Hindlimb muscle (tissue), 1 donor: ENCODE results near the gene STX16. TPM values are rescaled to one million over a fixed set of nuclear protein-coding genes. Genes with fewer than 3 reads are reported as not detected.
"Not testable (repeated sequence)": the region's sequence is repeated elsewhere in the genome, so short reads cannot be mapped to it uniquely, and the experiment has no call there.

ENCODE experiments used
- DNase-seq: peaks from one replicate; pipeline ENCODE4 v3.0.0-alpha.2; 2013
- polyA plus RNA-seq: library from polyadenylated mRNA; unstranded; fragments of 120-200 nt; gene quantifications from one replicate; pipeline ENCODE4 v1.2.1, GENCODE V29; 2013; ENCODE audit not compliant: insufficient read length

STX16 gene
- polyA plus RNA-seq, 1 donor: 71.0 TPM

GRCh38 chr20:58712151-58712791 is 61.2 kb downstream of the STX16 start:
- DNase-seq: no peak

GRCh38 chr20:58712806-58713731 is 62.0 kb downstream of the STX16 start:
- DNase-seq: no peak

DNA sequence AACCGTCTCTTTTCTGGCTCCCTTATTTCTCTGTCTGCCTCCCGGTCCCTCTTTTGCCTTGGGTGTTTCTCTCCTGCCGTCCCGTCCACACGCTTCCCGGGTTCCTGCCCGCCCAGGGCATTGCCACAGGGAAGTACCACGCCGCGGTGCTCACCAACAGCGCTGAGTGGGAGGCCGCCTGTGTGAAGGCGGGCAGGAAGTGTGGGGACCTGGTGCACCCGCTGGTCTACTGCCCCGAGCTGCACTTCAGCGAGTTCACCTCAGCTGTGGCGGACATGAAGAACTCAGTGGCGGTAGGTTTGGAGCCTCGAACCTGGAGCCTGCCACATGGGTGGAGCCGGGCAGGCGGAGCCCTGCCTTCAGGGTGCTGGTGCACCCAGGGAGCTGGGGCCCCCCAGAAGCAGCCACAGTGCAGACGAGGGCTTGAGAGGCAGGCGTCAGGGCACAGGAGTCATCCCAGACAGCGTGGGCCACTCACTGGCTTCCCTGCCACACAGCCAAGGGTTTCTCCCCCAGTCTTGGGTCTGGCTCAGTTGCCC is 62.8 kb downstream of the STX16 start:
- DNase-seq: no peak

GRCh38 chr20:58714340-58714922 is 63.3 kb downstream of the STX16 start:
- no peak for DNase-seq

GRCh38 chr20:58714923-58715351 is 63.9 kb downstream of the STX16 start:
- DNase-seq: no peak

DNA sequence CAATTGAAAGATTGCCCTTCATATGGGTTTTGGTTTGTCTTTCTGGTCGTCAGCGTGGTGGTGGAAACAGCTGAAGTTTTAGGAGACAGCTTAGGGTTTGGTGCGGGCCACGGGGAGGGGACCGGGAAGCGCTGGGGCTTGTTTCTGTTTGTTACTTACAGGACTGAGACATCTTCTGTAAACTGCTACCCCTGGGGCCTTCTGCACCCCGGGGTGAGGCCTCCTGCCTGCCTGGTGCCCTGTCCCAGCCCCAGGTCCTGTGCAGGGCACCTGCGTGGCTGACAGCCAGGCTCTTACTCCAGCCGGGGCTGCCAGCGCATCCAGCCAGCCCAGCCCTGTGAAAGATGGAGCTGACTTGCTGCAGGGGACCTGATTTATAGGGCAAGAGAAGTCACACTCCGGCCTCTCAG is 64.3 kb downstream of the STX16 start:
- no peak for DNase-seq

GRCh38 chr20:58715801-58716475 is 64.9 kb downstream of the STX16 start:
- DNase-seq: no peak

DNA sequence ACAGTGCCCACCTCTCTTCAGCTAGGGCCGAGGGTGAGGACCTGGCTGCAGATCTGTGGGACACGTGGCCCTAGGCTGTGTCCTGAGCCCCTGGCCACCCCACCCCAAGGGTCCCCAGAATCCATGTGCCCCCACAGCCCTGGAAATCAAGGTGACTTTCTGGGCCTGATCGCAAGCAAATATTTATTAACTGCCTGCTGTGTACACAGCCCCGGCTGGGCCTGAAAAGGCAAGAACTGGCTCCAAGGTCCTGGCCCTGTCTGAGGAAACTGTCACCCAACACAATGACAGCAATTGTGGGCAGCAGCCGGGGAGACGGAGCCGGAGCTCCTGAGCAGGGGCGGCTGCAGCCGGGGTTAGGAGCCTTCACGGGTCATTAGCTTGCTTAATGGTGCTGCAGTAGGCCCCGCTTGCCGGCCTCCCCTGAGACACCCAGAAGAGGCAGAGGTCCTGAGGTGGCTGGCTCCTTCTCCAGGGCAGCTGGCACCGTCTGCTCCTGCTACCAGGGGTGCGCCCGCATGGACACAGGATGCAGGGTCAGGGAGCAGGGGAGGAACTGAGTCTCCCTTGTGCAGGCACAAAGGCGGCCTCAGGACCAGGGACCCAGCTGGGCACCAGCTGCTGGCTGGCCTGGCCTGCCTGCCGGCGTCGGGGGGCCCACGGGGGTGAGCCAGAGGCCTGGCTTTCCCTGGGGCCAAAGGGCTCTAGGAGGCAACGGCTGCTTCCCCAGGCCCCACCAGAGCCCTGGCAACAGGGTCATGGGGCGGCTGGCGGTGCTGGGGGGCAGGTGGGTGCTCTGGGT is 65.6 kb downstream of the STX16 start:
- no peak for DNase-seq

- no peak for DNase-seq
Observed at GRCh38 chr20:58717278-58718091, 66.4 kb downstream of the STX16 start.

- DNase-seq: no peak
Observed at GRCh38 chr20:58718121-58718563, 67.1 kb downstream of the STX16 start.

DNA sequence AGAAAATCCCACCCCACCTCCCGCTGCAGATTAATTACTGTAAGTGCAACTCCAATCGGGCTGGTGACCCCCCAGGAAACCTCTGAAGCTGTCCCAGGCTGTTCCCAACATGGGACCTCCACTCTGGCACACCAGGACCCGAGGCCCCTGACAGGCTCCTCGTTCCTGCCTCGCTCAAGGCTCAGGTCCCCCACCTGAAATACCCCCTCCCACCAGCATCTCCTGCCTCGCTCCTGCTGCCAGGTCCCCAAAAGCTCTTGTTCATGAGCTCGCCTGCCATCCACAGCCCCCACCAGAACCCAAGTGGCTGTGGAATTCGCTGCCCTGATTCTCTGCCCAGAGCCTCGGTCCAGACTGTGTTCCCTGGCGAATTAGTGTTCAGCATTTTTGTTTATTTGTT is 67.6 kb downstream of the STX16 start:
- no peak for DNase-seq

- no peak for DNase-seq
Observed at GRCh38 chr20:58719258-58719657, 68.2 kb downstream of the STX16 start.

DNA sequence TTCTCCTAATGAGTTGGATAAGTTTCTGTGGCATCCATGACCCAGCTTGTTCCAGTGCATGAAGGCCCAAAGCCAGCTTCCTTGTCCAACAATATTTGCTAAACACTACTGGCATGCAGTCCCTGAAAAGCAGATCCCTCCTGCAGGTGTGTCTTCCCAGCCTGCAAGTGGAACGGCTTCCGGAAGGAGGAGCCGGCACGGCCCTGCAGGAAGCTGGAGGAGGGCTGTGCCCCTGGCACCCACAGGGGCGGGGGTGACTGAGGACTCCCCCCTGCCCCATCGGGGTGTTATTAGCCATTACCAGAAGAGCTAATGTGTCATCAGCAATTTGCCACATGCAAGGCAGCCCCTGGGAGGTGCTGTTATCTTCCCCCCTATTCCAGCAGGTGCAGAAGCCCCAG is 68.9 kb downstream of the STX16 start:
- DNase-seq: no peak

DNA sequence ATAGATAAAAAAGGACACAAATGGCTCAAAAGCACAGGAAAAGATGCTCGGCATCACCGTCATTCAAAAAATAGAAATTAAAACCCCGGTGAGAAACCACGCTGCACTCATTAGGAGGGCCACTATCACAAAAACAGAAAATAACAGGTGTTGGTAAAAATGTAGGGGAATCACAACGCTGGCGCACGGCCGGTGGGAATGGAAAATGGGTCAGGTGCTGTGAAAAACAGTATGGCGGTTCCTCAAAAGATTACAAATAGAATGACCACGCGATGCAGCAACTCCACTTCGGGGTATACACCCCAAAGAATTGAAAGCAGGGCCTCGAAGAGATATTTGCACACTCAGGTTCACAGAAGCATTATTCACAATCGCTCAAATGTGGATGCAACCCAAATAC is 69.8 kb downstream of the STX16 start:
- no peak for DNase-seq

GRCh38 chr20:58721951-58722778 is 71.1 kb downstream of the STX16 start:
- DNase-seq: no peak

DNA sequence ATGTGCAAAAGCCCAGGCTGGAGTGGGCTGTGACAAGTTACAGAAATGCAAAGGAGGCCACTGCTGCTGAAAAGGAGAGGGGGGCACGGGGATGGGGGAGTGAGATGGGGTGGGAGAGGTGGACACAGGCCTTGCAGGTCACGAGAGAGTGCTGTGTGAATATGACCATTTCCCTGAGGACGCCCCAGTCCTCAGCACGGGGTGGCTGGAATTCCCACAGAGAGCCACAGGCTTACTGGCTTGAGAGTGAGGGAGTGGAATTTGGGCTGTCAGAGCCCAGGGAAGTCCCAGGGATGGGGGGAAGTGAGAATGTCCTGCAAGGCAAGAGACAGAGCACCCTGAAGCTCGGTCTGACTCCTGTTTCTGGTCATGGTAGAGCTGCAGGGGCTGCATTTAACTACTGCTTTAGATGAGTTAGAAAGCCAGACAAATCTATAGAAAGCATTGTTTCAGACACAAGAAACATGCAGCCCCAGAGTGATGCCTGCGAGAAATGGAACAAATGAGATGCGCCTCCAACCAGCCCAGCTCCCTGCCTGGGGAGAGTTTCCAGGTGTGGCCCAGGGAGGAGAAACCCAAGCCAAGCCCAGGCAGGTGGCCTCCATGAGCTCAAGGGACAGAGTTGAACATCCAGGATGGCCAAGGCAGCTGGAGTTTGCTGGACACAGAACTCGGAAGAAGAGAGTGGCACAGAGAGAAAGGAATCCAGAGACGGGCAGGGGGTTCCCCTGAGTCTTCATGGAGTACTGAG is 72.0 kb downstream of the STX16 start:
- no peak for DNase-seq

DNA sequence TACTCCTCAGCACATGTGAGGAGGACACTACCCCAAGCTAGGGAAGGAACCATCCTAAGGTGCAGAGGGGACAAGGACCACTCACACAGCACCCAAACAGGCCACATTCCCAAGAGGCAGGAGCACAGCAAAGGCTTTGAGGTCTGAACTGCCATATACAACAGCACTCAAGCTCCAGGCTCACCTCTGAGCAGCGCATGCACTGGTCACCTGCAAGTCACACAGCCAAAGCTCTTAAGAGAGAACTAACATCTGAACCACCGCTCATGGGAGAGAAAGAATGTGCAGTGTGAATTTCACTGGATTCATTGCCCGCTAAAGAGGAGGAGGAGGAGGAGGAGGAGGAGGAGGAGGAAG is 72.5 kb downstream of the STX16 start:
- no peak for DNase-seq

DNA sequence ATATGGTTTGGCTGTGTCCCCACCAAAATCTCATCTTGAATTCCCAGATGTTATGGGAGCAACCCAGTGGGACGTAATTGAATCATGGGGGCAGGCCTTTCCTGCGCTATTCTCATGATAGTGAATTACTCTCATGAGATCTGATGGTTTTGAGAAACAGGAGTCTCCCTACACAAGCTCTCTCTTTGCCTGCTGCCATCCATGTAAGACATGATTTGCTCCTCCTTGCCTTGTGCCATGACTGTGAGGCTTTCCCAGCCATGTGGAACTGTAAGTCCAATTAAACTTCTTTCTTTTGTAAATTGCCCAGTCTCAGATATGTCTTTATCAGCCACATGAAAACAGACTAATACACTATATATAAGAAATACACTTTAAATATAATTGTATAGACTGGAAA is 75.1 kb downstream of the STX16 start:
- DNase-seq: not testable (repeated sequence)
